ENCODE measurements around the gene LHX8. TPM values are rescaled to one million over a fixed set of nuclear protein-coding genes. Genes with fewer than 3 reads are reported as not detected.
A peak's percentile ranks its signal among the peaks of the same experiment; 100 is the strongest.

The LHX8 gene
- polyA plus RNA-seq, 1 of the 3 experiments (the other 2 are of a cell fraction): 0.30 TPM

- Histone ChIP-seq H3K27me3 (ENCODE audit: insufficient read depth) (peaks cover 85% of the 10 kb centered on the region), H3K27ac (ENCODE audit: low read depth in 2 of 2, low read length in 1 of 2) (no peak overlapping the region), H3F3A (replicated peaks; ENCODE audit: insufficient read depth) (peaks cover 8% of the 10 kb centered on the region), H3K9me2 (no peaks in the 10 kb centered on the region), H3K79me2 (ENCODE audit: insufficient read depth) (no peaks in the 10 kb centered on the region), H3K4me3 (ENCODE audit: low read depth in 2 of 2, low read length in 1 of 2) (peak overlapping the region in 1 of 2 experiments; percentile 15; a peak in 1 of 4 replicates), H3K36me3 (replicated peaks in 1 of 2; ENCODE audit: control insufficient read depth in 1 of 2, insufficient read depth in 2 of 2, low read length in 1 of 2) (no peaks in the 10 kb centered on the region), H2AFZ (ENCODE audit: low read depth) (no peak overlapping the region), H3K4me2 (peak overlapping the region; percentile 68; the same call in 1 of the 2 replicates), H3K9ac (no peak overlapping the region), H3K4me1 (ENCODE audit: control insufficient read depth in 1 of 2, insufficient read depth in 2 of 2, low read depth in 1 of 2, low read length in 1 of 2) (peaks cover 0 to 18% of the 10 kb centered on the region in 2 experiments; a peak in 2 of 4 replicates), H3K9me3 (no peaks in the 10 kb centered on the region), H4K20me1 (ENCODE audit: insufficient read depth) (no peaks in the 10 kb centered on the region)
- 5% methylated on average over 23 of the region's 23 CpGs for WGBS (ENCODE audit: low lambda C conversion rate)
- ChIA-PET POLR2A (no interaction called here), CTCF (interaction anchor here (0.9 to 4.0 kb wide), 8 partner anchors 13 to 366 kb away, joined by 3 to 27 read pairs (median 4); no protein-coding TSS in a partner anchor)
- DNase-seq: peak; percentile 33
- TF ChIP-seq SIN3A (IDR thresholded peaks at IDR 0.05; ENCODE audit: borderline replicate concordance, low read depth, low read length): no peak
- TF ChIP-seq TCF12 (IDR thresholded peaks at IDR 0.05): no peak
- no peak for TF ChIP-seq JUND (IDR thresholded peaks at IDR 0.05)
- no peak for TF ChIP-seq RCOR1 (IDR thresholded peaks at IDR 0.05; ENCODE audit: low read length)
- TF ChIP-seq EZH2phosphoT487 (IDR thresholded peaks at IDR 0.05; ENCODE audit: borderline replicate concordance, low read depth): peak; percentile 87; the same call in 1 of the 2 replicates
- TF ChIP-seq GABPA (IDR thresholded peaks at IDR 0.05; ENCODE audit: low read depth): no peak
- TF ChIP-seq REST (IDR thresholded peaks at IDR 0.05; ENCODE audit: low read depth, low read length): no peak
- no peak for TF ChIP-seq NFIC (IDR thresholded peaks at IDR 0.05; ENCODE audit: borderline replicate concordance)
Observed at GRCh38 chr1:75135573-75136194, 1.5 kb downstream of the LHX8 start.

GRCh38 chr1:75136195-75136815, 2.1 kb downstream of the LHX8 start:
- CTCF ChIA-PET: interaction anchor here (0.7 to 4.0 kb wide), 10 partner anchors 13 to 675 kb away, joined by 3 to 27 read pairs (median 3); no protein-coding TSS in a partner anchor
- Histone ChIP-seq H3K4me2 (peak overlapping the region; percentile 68; the same call in 1 of the 2 replicates), H3K27me3 (ENCODE audit: insufficient read depth) (peaks cover 85% of the 10 kb centered on the region), H4K20me1 (ENCODE audit: insufficient read depth) (no peaks in the 10 kb centered on the region), H3K4me3 (ENCODE audit: low read depth in 2 of 2, low read length in 1 of 2) (peak overlapping the region; percentile 15 to 33; a peak in 2 of 4 replicates), H3K9me2 (no peaks in the 10 kb centered on the region), H3K4me1 (ENCODE audit: control insufficient read depth in 1 of 2, insufficient read depth in 2 of 2, low read depth in 1 of 2, low read length in 1 of 2) (peaks cover 0 to 12% of the 10 kb centered on the region in 2 experiments; a peak in 2 of 4 replicates), H3K27ac (ENCODE audit: low read depth in 2 of 2, low read length in 1 of 2) (no peak overlapping the region), H3F3A (replicated peaks; ENCODE audit: insufficient read depth) (peaks cover 8% of the 10 kb centered on the region), H3K9ac (no peak overlapping the region), H3K79me2 (ENCODE audit: insufficient read depth) (no peaks in the 10 kb centered on the region), H2AFZ (ENCODE audit: low read depth) (peak overlapping the region; percentile 70), H3K9me3 (no peaks in the 10 kb centered on the region), H3K36me3 (replicated peaks in 1 of 2; ENCODE audit: control insufficient read depth in 1 of 2, insufficient read depth in 2 of 2, low read length in 1 of 2) (no peaks in the 10 kb centered on the region)
- peak; percentile 75 for DNase-seq
- 2% methylated on average over 19 of the region's 64 CpGs for WGBS (ENCODE audit: low lambda C conversion rate)
- POLR2A ChIA-PET: no interaction called here
- TF ChIP-seq EZH2phosphoT487 (IDR thresholded peaks at IDR 0.05; ENCODE audit: borderline replicate concordance, low read depth): peak; percentile 76; the same call in 1 of the 2 replicates
- TF ChIP-seq USF2 (IDR thresholded peaks at IDR 0.05; ENCODE audit: borderline replicate concordance, low read depth, low read length): no peak
- TF ChIP-seq CTCF (IDR thresholded peaks at IDR 0.05): peak; percentile 11; the same call in 1 of the 2 replicates
- no peak for TF ChIP-seq ELF1 (IDR thresholded peaks at IDR 0.05)
